ENCODE data around the gene SCGB1C1.
A peak's percentile ranks its signal among the peaks of the same experiment; 100 is the strongest.
"Not testable (repeated sequence)": the region's sequence is repeated elsewhere in the genome, so short reads cannot be mapped to it uniquely, and the experiment has no call there.

Gene SCGB1C1

DNA sequence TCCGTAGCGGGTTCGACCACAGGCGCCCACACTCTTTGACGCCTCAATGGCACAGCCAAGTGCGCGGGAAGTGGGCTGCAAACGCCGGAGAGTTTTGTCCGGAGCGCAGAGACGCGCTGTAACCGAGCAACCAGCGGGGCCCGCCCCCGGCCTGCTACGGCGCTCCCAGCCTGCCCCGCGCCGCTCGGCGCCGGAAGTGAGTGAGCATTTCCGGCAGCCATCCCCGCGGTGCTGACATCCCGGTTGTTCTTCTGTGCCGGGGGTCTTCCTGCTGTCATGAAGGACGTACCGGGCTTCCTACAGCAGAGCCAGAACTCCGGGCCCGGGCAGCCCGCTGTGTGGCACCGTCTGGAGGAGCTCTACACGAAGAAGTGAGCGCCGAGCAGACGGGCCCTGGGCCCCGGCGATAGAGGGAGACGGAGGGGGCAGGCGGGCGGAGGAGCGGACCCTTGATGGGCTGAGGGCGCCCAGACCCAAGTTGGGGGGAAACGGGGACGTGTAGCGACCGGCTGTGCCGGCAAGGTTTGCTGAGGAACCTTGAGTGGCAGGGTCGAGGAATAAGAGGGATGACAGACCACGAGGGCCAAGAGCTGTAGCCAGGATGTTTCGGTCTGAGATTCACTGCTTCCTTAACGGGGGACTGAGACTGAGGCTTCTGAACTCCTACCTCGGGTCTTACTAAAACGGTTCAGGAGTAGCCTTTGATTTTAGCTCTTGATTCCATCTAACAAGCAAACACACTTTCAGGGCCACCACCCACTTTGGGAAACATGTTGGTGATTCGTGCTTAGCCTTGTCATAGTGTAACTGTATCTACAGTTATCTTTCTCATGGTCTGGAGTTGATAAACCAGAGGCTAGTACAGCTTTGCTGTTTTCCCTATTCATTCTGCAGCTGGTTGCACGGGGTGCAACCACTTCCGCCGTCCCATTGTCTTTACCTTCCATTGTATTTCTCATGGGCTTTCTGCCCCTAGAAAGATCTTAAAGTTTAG is 44.2 kb downstream of the SCGB1C1 start, which contains the start of gene PSMD13:
Gene PSMD13 (plus strand): TSS at position 203 of the 994 bp plus-strand sequence. CDS start 74 bp downstream, at position 277.
- peak; percentile 38 for FAIRE-seq
- peak; percentile 92 for DNase-seq (ENCODE audit: insufficient read length, low spot score)

GRCh38 chr11:238346-238745 is 45.5 kb downstream of the SCGB1C1 start:
- DNase-seq (ENCODE audit: insufficient read length, low spot score); FAIRE-seq: not testable (repeated sequence)

GRCh38 chr11:240315-240714 is 47.4 kb downstream of the SCGB1C1 start:
- DNase-seq (ENCODE audit: insufficient read length, low spot score) (no peak), FAIRE-seq (no peak)

GRCh38 chr11:241634-242033 is 48.8 kb downstream of the SCGB1C1 start:
- DNase-seq (ENCODE audit: insufficient read length, low spot score), result no peak
- FAIRE-seq, result no peak
